Ammon's horn (tissue), 1 donor: ENCODE results near the gene ARL15.

ENCODE experiments used
- DNase-seq: peaks from one replicate; pipeline ENCODE4 v3.0.0-alpha.2; 2016; ENCODE audit warnings: low spot score

ARL15 gene

GRCh38 chr5:54285686-54286085 lies 24.7 kb downstream of the ARL15 start:
- DNase-seq: peak; percentile 13

GRCh38 chr5:54284586-54284985 lies 25.8 kb downstream of the ARL15 start:
- DNase-seq: no peak

GRCh38 chr5:54282876-54283275 lies 27.5 kb downstream of the ARL15 start:
- DNase-seq: no peak

- no peak for DNase-seq
These were observed 28.2 kb downstream of the ARL15 start for GRCh38 chr5:54281960-54282692.

- DNase-seq: no peak
These were observed 30.4 kb downstream of the ARL15 start for GRCh38 chr5:54279960-54280359.

- no peak for DNase-seq
These were observed 31.2 kb downstream of the ARL15 start for GRCh38 chr5:54278979-54279717.

GRCh38 chr5:54278036-54278830 lies 32.1 kb downstream of the ARL15 start:
- DNase-seq: no peak

GRCh38 chr5:54276048-54276447 lies 34.3 kb downstream of the ARL15 start:
- DNase-seq: no peak

- DNase-seq: no peak
These were observed 35.0 kb downstream of the ARL15 start for GRCh38 chr5:54275361-54275760.

- no peak for DNase-seq
These were observed 35.4 kb downstream of the ARL15 start for GRCh38 chr5:54274944-54275343.

GRCh38 chr5:54273715-54274114 lies 36.7 kb downstream of the ARL15 start:
- no peak for DNase-seq

GRCh38 chr5:54272746-54273145 lies 37.6 kb downstream of the ARL15 start:
- no peak for DNase-seq

GRCh38 chr5:54270326-54270725 lies 40.0 kb downstream of the ARL15 start:
- DNase-seq: no peak

- DNase-seq: no peak
These were observed 45.8 kb downstream of the ARL15 start for GRCh38 chr5:54264574-54264973.

- DNase-seq: no peak
These were observed 46.9 kb downstream of the ARL15 start for GRCh38 chr5:54263447-54263846.

- no peak for DNase-seq
These were observed 48.8 kb downstream of the ARL15 start for GRCh38 chr5:54261596-54261995.

GRCh38 chr5:54259981-54260380 lies 50.4 kb downstream of the ARL15 start:
- no peak for DNase-seq

GRCh38 chr5:54259090-54259489 lies 51.3 kb downstream of the ARL15 start:
- no peak for DNase-seq

GRCh38 chr5:54257366-54258118 lies 52.8 kb downstream of the ARL15 start:
- no peak for DNase-seq

- DNase-seq: no peak
These were observed 55.7 kb downstream of the ARL15 start for GRCh38 chr5:54254482-54255198.

- no peak for DNase-seq
These were observed 58.4 kb downstream of the ARL15 start for GRCh38 chr5:54251981-54252380.
